ENCODE data around the gene KCTD21.
"Not testable (repeated sequence)": the region's sequence is repeated elsewhere in the genome, so short reads cannot be mapped to it uniquely, and the experiment has no call there.

Gene KCTD21

GRCh38 chr11:78200061-78200460, 11.6 kb upstream of the KCTD21 start:
- DNase-seq: no peak

- DNase-seq: no peak
Measured at GRCh38 chr11:78199653-78200015, 11.2 kb upstream of the KCTD21 start.

DNA sequence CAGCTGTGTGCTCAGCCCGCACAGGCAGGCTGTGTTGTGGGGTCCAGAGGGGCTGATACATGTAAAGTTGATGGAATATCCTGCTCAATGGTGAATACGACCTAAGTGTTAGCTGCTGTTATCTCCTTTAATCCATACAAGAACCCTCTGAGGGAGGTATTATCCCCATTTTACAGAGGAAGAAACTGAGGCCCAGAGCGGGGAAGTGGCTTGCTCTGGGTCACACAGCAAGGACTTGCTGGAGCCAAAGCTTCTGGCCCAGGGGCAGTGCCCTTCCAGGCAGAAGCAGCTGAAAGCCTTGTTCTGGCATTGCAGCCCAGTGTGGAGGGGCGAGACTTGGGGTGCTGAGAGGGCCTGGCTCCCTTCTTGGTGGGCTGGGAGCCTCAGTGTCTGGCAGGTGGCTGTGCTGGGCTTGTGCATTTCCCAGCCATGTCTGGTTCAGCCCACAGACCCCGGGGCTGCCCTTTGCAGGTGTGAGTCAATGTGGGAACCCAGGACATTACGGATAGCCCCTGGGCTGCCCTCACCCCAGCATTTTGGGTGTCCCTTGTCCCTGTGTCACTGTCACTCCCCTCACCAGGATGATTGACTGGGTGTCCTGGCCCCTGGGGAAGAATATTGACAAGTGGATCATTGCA, 10.7 kb upstream of the KCTD21 start:
- no peak for DNase-seq

GRCh38 chr11:78197816-78198215, 9.4 kb upstream of the KCTD21 start:
- DNase-seq: no peak

GRCh38 chr11:78196661-78197091, 8.2 kb upstream of the KCTD21 start:
- DNase-seq: no peak

- DNase-seq: no peak
Measured at GRCh38 chr11:78195917-78196560, 7.6 kb upstream of the KCTD21 start.

GRCh38 chr11:78194490-78194889, 6.1 kb upstream of the KCTD21 start:
- no peak for DNase-seq

- no peak for DNase-seq
Measured at GRCh38 chr11:78193806-78194205, 5.4 kb upstream of the KCTD21 start.

- no peak for DNase-seq
Measured at GRCh38 chr11:78192911-78193351, 4.5 kb upstream of the KCTD21 start.

- no peak for DNase-seq
Measured at GRCh38 chr11:78192223-78192719, 3.8 kb upstream of the KCTD21 start.

- no peak for DNase-seq
Measured at GRCh38 chr11:78190871-78191538, 2.6 kb upstream of the KCTD21 start.

GRCh38 chr11:78190374-78190773, 1.9 kb upstream of the KCTD21 start:
- DNase-seq: no peak

GRCh38 chr11:78189851-78190250, 1.4 kb upstream of the KCTD21 start:
- DNase-seq: no peak

GRCh38 chr11:78189174-78189724, 823 bp upstream of the KCTD21 start:
- DNase-seq: no peak

DNA sequence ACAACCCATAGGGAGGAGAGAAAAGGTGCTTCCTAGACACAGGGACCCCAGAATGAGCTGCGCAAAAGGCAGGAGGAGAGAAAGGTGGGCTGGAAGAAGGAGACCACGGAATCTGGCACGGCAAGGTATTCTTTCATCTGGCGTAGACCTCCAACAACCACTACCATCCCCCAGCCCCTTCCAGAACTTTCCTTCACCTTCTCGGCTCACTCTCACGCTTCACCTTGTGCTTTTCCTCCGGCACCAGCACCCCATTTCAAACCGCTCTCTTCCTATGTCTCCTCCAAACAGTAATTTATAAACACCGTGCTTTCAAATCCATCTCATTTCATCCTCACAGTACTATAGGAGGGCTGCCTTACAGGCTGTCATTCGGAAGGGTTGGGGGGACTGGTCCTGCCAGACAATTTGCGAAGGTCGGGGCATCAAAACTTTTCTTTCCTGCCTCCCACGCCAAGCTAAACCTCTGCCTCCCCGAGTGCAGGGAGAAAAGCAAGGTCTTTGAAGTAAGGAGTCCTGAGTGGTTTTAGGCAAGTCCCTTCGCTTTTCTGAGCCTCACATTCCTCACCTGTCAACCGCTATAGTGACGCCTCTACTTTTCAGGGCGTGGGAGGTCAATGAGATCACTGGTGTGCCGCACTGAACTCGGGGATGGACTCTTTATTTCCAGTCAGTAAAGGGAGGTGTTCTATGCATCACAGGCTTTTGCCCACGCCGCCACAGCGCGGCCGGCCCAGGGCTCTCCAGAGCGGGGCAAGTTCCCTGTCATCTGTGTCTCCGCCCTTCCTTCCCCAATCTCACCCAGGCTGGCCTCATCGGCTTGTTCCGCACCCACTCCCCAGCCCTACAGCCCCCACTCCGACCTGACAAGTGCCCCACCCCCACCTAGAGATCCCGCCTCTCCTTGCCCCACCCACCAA, 800 bp downstream of the KCTD21 start:
- no peak for DNase-seq

- DNase-seq: no peak
Measured at GRCh38 chr11:78181185-78181584, 7.2 kb downstream of the KCTD21 start.

DNA sequence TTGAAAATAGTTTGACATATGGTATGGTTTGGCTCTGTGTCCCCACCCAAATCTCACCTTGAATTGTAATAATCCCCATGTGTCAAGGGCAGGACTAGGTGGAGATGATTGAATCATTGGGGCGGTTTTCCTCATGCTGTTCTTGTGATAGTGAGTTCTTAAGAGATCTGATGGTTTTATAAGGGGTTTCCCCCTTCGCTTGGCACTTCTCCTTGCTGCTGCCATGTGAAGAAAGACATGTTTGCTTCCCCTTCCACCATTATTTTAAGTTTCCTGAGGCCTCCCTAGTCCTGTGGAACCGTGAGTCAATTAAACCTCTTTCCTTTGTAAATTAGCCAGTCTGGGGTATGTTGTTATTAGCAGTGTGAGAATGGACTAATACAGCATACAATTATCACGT, 7.7 kb downstream of the KCTD21 start:
- no peak for DNase-seq

DNA sequence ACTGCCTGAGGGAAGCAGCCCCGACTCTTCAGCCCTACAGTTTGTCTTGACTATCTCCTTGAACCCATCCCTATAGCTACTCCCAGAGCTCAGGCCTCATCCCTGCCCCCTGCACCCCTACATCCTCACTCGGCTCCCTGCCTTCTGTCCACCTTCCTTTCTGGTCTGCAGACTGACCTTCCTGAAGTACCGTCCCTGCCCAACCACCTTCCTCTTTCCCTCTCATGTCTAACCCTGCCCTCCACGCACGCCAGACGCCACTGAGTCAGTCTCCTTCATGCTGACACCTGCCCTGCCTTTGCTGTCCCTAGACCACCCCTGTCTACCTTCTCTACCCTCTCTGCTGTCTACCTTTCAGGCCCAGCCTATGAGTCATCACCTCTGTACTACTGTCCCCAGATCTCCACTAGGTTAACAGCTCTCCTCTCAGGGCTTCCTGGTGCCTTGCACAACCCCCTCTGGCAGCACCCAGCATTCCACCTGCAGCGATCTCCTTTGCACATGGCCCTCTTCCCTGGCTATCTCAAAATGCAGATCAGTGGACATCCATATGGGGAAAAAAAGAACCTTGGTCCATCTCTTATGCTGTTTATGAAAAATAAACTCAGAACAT, 8.9 kb downstream of the KCTD21 start:
- DNase-seq: no peak

- no peak for DNase-seq
Measured at GRCh38 chr11:78177216-78177615, 11.2 kb downstream of the KCTD21 start.

DNA sequence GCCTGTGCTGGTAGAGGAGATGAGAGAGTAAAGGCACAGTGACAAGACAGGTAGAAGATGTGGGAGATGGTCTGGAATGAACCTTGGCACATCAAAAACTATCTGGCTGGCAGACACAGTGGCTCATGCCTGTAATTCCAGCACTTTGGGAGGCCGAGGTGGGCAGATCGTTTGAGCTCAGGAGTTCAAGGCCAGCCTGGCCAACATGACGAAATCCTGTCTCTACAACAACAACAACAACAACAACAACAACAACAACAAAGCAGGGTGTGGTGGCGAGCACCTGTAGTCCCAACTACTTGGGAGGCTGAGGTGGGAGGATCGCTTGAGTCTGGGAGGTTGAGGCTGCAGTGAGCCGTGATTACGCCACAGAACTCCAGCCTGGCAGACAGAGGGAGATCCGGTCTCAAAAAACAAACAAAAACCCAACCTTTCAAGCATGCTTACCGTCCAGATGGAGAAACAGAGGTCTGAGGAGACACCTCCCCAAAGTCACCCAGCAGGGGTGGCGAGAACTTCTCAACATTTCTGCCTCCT, 11.8 kb downstream of the KCTD21 start:
- DNase-seq: no peak

- DNase-seq: not testable (repeated sequence)
Measured at GRCh38 chr11:78175862-78176261, 12.6 kb downstream of the KCTD21 start.

DNA sequence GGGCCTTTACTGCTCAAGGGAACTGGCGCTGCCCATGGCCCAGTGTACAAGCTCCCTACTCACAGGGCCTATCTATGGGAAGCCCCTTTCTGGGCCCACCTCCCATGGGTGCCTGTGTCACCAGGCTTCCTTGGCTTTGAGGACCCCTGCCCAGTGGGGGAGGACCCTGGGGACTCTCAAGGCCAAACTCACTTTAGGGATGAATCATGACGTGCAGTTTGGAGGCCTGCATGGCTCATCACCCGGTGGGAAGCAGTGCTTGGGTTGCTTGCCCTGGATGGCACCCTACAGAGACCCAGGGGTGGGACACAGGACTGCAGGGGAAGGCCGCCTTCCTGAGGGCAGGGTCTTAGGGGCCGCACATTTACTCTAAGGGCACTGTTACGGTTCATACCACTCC, 16.5 kb downstream of the KCTD21 start:
- no peak for DNase-seq
